ENCODE results near the gene HIVEP3.
"Not testable (repeated sequence)": the region's sequence is repeated elsewhere in the genome, so short reads cannot be mapped to it uniquely, and the experiment has no call there.

Gene HIVEP3

DNA sequence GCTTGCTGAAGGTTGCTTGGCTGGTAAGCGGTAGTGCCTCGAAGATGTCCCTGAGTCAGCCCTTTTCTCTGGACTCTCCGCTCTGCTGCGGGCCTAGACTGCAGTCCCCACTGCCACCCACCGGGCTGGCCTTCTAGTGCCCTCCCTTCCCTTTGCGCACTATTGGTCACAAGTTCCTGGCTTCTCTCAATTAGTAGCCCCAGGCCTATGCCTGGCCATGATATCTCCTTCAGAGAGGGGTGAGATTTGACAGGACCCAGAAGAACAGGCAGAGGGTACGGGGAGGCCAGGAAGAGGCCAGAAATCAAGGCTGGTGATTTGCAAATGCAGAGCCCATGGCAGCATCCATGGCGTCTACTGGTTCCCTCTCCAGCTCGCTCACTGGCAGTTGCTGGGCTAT, 207.7 kb downstream of the HIVEP3 start:
- DNase-seq (ENCODE audit: low spot score): no peak

DNA sequence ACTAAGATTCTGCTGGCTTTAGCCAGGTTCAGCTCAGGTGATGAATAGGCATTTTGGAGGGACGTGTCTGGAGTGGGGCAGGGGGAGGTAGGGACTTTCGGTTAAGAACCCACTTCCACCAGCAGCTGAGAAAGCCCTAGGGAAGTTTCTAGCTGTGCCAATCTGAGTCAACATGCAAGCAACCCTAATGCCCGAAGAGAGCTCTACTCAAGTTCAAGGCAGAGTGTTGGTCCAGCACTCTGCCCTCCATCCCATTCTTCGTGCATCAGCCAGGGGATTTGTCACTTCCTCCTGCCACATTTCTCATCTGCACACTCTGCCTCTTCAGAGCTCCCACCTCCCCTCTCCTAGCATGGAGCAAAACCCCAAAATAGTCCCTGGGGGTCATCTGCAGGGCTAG, 208.8 kb downstream of the HIVEP3 start:
- DNase-seq (ENCODE audit: low spot score): no peak

DNA sequence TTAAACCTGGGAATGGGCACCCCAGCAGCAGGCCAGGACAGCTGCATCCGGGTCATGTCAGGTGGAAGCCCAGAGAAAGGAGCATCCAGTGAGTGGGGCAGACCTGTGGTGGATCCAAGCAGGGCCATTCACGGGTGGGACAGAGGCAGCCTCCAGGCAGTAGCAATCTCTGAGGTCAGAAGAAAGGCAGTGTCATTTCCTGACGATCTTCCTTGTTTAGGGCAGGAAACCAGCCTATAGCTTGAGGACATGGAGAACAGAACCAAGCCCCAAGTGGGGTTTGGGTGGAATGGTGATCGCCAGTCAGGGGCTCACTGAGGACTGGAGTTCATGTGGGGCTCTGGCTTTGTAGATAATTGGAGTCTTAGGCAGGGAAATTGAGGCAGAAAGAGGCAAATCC, 209.4 kb downstream of the HIVEP3 start:
- no peak for DNase-seq (ENCODE audit: low spot score)

DNA sequence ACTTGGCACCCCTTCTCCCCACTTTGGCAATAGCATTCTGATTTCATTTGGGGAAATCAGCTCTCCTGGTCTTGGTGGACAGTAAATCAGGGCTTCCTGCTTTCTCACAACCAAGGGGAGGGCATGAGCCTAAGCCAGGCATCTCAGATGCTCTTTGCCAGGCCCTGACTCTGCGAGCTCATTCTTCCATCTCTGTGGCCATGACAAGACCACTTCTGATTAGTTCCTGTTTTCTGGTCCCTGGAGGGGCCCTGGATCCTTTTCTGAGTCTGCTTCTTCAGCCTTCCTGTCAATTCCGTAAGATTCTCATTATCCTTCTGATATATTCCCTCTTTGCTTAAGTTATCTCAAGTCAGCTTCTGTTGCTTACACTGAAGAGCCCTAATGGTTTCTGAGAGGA, 210.4 kb downstream of the HIVEP3 start:
- DNase-seq (ENCODE audit: low spot score): no peak

DNA sequence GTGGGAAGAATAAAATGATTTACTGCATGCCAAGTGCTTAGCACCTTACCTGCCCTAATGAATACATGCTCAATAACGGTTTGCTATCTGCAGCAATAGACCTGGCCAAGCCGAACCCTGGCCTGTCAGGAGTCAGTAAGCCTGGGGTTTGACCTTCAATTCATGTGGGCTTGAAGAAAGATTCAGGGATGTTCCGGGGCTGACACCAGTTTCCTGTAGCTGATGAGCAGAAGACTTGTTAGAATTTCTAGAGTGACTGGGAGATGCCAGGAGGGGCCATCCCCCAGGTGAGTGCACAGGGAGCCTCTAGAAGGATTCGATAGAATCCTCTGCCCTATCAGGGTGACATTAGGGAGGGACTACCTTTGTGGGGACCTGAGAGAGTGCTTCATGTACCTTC, 210.9 kb downstream of the HIVEP3 start:
- DNase-seq (ENCODE audit: low spot score): no peak

DNA sequence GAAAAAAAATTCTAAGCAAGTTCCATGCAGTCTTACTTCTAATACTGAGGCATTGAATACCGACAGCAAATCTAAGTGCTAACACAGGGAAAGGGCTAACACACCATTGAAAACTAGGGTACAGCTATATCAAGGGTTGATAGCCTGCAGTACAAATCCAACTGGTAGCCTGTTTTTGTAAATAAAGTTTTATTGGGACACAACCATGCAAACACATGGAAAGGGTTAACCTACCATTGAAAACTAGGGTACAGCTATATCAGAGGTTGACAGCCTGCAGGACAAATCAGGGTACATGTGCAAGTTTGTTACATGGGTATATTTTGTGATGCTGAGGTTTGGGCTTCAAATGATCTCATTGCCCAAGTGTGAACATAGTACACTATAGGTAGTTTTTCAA, 212.9 kb downstream of the HIVEP3 start:
- no peak for DNase-seq (ENCODE audit: low spot score)

DNA sequence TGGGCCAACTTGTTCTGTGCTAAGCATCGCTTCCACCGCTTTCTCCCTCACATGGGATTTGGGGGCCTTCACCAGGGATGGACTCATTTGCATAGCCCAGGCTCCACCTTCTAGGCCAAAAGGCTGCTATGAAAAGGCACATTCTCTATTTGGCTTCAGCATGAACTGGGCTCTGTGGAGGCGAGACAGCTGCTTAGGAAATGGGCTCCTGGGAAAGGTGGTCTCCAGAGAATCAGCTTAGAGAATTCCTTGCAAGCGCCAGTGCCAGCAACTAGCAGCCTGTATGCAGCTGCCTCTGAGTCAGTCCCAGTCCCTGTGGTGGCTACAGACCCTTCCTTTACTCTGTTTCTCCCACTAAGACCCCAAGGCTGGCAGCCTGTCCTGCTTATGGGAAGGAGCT, 214.5 kb downstream of the HIVEP3 start:
- DNase-seq (ENCODE audit: low spot score): no peak

DNA sequence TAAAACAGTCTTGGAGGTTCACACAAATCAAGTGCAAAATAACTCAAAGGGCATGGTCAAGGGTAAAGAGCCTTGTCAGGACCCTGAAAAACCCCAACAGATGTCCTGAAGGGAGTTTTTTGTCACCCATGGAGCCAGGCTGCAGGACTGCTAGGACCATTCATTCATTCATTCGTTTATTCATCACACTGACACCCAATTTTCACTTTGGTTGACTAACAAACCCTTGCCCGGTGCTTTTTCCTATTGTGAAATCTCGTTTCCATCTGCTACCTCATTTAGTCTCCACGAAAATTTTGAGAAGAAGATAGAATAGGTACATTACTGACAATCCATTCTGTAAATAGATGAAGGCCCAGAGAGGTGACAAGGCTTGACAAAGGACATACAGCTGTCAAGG, 216.0 kb downstream of the HIVEP3 start:
- DNase-seq (ENCODE audit: low spot score): no peak

DNA sequence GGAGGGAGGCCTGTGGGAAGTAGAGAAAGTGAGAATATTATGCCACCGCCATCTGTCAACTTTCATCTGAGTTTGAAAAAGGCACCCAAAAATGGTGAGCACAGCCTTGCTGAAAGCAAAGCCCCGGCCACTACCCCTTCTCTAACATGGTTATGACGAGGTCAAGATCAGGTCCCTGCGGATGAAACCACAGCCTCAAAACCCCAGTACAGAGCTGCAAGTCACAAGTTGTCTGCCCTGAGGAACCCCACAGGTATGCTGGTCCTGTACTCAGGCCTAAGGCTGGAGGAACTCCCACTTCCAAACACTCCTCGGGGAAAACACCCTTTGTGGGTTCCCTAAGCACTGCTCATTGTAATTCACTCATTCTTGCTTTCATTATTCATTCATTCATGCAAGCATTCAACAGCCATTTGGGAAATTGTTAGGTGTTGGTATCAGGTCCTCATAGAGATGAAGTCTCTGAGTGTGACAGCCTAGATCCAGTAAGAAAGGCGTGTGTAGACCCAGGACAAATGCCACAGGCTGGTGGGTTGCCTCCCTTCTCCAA, 217.7 kb downstream of the HIVEP3 start:
- no peak for DNase-seq (ENCODE audit: low spot score)

DNA sequence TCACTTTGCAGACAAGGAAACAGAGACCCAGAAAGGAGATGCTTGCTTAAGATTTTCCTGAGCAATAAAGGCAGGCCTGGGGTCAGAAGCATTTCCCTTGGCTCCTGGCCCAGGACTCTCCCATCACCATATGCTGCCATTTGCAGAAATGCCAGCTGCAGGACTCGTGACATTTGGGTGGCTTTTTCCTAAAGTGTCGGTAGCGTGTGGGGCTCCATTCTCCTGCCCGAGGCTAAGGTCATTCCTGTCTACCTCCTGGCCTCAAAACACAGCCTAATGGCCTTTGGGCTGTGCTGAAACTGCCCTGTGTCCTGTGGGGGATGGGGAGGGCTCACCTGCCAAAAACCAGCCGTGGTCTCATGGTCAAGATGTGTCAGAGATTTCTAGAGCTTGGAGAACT, 218.1 kb downstream of the HIVEP3 start:
- DNase-seq (ENCODE audit: low spot score): no peak

DNA sequence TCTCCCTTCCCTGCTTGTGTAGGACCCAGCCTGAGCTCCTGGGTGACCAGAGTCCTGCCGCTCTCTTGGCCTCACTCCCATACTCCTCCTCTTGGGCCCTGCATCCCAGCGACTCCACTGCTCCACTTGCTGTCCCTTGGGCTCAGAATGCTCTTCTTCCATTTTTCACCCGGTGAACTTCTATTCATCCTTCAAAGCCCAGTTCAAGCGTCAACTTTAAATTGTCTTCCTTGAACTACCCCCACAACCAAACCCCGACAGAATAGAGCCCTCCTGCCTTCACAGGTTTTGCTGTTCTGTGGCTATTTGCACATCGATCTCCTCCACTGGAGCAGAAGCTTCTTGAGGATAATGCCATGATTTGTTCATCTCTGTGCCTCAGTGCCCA, 218.9 kb downstream of the HIVEP3 start:
- no peak for DNase-seq (ENCODE audit: low spot score)

DNA sequence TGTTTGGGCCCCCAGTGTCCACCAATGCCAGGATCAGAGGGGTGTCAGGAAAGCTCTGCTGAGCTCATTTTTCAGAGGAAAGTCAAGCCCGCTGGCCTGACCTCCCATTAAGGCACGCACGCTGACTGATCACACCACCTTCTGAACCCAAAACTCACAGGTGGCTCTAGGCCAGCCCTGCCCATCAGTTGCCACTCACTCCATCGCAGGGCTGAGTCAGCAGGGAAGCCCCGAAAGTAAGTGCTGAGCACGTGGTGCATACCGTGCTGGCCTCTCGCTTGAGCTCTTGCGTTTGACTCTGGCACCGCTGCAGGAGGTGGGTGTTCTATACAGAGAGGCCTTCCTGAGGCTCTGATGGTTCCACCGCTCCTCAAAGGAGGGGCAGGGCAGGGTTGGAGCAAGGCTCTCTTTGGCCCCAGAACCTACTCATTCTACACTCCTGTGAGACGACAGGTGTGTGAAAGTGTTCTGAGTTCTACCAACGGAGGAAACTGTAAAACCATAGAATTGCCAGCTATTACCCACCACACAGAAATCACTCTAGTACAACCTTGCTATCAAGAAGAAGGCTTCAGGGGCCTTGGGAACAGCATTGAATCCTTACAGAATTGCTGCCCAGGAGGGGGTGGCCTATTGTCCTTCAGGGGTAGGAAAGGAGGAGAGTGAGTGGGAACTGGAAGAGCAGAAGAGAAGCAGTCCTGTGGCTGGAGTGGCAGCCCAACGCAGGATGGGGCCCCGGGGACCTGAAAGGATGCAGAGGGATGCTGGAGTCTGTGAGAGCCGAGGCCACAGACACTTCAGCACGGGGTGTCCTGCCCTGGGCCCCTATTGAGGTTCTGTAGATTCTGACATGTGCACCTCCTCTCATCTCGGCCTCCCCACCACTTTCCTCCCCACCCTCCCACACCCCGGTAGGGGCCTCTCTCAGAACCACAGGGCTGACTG, 219.5 kb downstream of the HIVEP3 start:
- DNase-seq (ENCODE audit: low spot score): no peak

DNA sequence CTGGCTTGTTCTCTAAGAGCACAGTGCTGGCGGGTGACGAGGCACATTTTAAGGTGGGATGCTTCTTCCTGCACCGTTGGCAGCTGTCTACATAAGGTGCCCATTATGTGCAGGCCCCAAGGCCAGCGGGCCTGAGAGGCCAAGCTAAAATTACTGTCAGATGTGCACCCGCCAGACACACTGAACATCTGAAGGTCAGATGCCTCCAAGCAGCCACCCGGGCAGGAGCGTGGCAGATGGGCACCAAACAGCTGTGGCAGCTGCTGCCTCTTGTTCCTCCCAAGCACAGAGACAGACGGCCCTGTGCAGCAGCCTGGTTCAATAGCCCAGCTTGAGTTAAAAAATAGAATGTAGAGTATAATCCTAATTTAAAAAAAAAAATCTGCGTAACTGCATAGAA, 222.3 kb downstream of the HIVEP3 start:
- DNase-seq (ENCODE audit: low spot score): no peak

DNA sequence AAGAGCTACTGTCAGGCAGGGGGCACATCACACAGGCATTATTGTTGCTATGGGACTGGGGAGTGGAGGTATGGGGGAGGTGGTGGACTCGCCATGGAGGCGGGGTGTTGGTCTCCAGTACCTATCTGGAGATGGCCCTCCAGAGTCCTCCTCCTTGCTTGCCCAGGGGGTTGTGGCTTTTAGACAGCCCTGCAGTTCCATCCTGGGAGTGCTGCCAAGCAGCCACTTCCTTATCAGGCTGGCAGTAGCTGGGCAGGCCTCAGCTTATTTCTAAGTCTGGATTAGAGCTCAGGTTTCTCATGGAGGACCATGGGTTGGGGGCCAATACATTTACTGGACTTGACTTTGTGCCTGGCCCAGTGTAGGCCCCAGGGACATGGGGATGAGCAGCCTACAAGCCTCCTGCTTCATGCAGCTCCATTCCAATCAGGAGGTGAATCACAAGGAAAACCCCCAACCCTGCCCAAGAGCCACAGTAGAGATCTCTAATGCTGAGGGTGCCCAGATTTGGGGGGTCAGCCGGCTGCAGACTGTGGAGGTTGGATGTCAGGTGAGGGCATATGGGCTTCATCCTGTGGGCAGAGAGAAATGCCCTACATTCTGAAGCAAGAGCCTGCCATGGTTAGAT, 223.5 kb downstream of the HIVEP3 start:
- DNase-seq (ENCODE audit: low spot score): no peak

DNA sequence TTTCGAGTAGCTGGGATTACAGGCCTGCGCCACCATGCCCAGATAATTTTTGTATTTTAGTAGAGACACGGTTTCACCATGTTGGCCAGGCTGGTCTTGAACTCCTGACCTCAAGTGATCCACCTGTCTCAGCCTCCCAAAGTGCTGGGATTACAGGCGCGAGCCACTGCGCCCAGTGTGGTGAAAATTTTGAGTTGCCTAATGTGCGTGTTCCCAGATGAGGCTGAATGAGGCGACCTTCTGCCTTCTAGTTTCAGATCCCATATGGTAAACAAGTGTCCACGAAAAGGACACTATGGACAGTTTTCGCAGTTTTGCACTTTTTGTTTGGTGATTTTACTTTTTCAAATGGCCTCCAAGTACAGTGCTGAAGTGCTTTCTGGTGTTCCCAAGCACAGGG, 226.8 kb downstream of the HIVEP3 start:
- not testable (repeated sequence) for DNase-seq (ENCODE audit: low spot score)

DNA sequence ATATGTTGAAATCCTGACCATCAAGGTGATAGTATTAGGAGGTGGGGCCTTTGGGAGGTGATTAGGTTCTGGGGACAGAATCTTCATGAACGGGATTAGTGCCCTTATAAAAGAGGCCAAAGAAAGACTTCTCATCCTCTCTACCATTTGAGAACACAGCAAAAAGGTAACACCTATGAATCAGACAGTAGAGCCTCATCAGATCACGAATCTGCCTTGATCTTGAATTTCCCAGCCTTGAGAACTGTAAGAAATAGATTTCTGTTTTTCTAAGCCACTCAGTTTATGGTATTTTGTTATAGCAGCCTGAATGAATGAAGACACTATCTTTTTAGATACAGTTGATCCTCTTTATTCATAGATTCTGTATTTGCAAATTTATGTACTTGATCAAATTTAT, 227.3 kb downstream of the HIVEP3 start:
- DNase-seq (ENCODE audit: low spot score): no peak

DNA sequence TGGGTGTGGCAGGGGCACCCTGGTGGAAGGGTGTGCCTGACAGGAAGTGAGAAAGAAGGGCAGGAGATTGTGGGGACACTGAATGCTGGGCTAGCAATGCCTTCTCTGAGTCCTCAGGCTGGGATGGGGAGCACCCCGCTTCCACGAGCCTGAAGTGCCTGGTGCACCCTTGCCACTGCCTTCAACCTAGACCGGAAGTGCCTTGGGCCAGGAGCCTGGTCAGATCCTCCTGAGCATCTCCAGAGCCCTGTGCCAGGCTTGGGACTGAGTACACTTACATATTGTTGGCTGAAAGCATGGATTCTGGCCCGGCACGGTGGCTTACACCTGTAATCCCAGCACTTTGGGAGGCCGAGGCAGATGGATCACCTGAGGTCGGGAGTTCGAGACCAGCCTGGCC, 228.4 kb downstream of the HIVEP3 start:
- DNase-seq (ENCODE audit: low spot score): no peak

DNA sequence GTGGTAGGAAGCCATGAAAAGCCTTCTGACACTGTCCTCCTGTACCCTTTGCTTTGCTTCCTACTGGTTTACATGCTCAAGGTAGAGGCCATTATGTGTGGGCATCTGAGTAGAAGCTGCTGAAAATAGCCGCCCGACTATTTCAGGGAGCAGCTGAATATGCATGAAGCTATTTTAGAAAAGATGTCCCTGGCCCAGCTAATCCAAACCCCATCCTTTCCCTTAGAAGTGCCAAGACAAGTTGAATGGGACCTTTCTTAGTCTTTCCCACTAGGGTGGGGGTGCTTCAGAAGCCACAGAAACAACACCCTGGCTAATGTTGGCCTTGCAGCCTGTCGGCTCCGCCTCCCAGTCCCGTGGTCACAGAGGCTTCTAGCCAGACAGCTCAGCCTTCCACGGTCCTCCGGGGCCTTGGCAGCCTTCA, 229.2 kb downstream of the HIVEP3 start:
- no peak for DNase-seq (ENCODE audit: low spot score)

DNA sequence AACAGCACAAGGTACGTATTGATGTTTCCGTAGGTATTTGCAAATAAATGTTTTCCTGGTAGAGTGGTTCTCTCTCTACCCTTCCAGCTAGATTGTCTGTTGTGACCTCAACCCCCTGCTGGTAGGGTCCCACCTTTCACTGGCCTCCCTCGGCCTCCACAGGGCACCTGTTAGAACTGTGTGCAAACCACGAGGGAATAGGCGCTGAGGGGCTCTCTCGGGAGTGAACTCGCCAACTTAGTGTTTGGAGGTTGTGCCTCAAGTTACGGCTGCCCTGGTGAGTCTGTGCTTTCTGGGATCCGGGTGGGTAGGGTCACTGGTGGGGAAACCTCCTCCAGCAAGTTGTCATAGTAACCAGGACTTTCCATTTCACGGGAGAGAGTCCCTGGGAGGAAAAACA, 229.6 kb downstream of the HIVEP3 start:
- no peak for DNase-seq (ENCODE audit: low spot score)

DNA sequence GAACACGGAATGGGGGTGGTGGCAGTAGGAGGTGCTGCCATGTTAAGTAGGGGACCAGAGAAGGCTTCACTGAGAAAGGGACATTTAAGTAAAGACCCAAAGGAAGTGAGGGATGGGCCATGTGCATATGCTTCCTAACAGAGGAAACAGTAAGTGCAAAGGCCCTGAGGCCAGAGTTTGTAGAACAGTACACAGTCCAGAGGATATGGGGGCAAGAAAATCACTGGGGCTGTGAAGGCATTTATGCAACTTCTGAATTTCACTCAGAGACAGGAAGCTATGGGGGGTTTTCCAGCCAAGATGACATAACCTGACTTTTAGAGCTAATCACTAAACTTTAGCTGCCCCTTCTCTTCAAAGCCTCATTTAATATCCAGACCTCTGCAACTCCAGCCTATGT, 231.7 kb downstream of the HIVEP3 start:
- DNase-seq (ENCODE audit: low spot score): no peak

DNA sequence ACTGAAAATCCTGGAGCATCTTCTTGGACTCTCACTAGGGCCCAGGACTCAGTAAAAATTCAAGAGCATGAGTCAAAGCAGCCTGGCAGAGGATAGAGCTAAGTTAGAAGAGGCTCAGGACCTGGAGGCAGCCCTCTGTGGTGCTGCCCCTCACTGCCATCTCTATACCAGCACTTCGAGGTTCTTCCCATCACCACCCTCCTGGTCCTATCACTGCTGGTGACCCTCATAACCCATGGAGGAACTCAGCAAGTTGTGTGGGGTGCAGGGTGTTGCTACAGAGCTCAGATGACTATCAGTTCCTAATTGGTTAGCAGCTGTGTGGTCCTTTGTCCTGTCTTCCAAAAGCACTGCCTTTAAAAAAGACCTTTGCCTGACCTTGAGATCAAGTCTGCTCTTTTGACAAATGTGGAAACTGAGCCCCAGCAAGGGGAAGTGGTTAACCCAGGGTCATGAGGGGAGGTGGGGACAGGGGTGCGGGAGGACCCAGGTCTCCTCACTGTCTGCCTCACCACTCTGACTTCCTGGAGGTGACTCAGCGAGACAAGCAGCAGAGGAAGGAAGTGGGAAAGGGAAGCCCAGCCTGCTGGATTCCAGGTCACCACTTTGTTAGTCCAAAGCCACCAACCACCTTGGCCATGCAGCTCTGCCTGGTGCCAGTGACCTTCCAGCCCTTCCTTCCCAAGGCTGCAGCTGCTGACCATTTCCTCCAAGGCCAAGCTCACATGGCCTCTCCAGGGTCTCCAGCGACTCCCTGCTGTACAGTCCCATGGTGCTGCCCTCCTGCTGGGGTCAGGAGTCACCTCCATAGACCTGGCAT, 234.8 kb downstream of the HIVEP3 start:
- no peak for DNase-seq (ENCODE audit: low spot score)

DNA sequence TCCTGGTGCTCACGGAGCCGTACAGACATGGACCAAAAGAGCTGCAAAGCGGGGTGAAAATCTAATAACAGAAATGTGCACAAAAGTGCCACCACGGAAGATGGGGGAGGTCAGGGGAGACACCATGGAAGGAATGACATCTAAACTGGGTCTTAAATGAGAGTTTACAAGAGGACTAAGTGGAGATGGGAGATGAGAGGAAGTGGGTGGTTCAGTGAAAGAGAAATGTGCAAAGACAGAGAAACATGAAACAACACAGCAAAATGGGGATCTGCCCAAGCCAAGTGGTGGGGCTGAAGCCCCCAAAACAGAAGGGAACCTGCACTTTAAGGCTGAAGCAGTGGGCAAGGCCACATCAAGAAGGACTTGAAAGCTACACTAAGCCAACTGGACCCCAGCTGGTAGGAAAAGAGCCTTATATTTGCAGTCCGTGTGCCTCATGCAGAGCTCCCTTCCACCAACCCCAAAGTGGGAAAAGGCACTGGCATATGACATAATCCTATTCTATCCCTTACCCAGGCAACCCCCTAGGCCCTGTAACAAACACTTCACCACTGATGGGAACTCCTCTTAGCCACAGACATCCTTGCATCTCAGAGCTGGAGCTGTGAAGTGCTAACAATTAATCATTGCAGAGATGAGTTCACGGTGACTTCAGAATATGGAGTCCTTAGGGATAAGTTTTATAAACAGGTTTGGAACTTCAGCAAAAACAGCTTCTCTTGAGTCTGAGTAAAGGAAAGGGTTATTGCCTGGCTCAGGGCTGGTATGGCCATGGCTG, 235.7 kb downstream of the HIVEP3 start:
- no peak for DNase-seq (ENCODE audit: low spot score)
